ENCODE results near the gene STARD5.

Gene STARD5

DNA sequence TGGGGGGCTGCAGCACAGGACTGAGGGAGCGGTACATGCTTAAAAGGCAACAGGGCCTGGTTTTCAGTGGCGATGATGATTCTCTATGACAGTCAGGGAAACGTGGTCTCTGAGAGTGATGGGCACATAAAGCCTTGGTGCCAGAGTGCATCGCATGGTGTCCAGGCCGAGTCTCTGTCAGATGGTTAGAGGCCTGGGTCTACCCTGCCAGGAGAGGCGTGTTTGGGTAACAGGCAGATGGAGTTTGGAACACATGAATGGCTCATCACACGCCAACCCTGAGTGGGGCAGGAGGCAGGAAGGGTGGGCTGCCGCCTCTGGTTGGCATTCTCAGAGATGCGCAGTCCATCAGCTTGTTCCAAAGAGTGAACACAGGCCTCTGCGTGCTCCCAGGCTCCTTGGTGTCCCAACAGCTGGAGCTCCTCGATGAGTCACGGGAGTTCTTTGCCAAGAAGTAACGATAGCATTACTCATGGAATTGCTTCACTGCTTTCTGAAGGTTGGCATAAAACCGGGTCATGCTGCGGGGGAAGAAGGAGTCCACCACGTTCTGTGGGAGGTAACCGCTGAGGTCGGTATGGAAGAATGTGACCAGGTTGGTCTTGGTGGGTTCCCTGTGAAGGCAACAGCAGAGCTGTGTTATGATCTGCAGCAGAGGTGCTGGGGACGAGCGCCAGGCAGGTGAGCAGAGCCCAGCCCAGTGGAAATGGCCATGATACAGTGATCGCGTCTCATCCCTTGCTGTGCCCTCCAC, 11.0 kb downstream of the STARD5 start:
- DNase-seq (ENCODE audit: low read depth): no peak

- no peak for DNase-seq (ENCODE audit: low read depth)
Observed at GRCh38 chr15:81311752-81312464, 12.0 kb downstream of the STARD5 start.

DNA sequence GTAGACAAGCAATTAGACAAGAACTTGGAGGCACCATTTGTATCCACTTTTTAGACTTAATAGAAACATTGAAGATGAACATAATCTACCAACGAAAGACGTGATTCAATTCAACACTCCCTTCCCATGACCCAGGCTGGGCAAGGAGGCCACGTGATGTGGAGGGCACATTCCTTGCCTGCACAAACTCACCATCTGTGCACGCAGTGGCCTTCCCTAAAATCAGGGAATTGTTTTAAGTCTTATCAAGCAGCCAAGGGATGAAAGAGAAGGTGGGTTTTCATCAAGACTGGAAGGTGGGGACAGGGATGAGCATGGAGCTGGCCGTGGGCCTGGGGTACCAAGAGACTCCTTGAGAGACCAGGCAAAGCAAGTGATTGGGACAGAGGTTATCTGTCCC, 13.5 kb downstream of the STARD5 start:
- DNase-seq (ENCODE audit: low read depth): no peak

- no peak for DNase-seq (ENCODE audit: low read depth)
Observed at GRCh38 chr15:81309647-81310450, 14.1 kb downstream of the STARD5 start.

GRCh38 chr15:81308260-81308659, 15.7 kb downstream of the STARD5 start:
- no peak for DNase-seq (ENCODE audit: low read depth)

DNA sequence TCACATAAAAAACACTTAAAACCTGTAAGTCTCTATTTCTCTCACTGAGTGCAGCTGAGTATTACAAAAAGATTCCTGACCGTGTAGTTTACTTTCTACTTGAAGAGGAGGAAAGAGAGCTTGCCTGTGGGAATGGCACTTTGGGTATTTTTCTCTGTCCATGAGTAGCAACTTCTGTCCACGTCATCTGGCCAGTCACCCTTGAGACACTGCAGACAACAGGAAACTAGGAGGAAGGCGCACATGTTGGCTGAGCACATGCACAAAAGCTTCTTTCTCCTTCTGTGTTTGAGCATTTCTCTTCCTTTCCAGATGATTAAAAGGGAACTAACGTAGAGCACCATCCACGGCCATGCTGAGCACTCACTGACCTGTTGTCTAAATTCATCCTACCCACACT, 19.7 kb downstream of the STARD5 start:
- no peak for DNase-seq (ENCODE audit: low read depth)

DNA sequence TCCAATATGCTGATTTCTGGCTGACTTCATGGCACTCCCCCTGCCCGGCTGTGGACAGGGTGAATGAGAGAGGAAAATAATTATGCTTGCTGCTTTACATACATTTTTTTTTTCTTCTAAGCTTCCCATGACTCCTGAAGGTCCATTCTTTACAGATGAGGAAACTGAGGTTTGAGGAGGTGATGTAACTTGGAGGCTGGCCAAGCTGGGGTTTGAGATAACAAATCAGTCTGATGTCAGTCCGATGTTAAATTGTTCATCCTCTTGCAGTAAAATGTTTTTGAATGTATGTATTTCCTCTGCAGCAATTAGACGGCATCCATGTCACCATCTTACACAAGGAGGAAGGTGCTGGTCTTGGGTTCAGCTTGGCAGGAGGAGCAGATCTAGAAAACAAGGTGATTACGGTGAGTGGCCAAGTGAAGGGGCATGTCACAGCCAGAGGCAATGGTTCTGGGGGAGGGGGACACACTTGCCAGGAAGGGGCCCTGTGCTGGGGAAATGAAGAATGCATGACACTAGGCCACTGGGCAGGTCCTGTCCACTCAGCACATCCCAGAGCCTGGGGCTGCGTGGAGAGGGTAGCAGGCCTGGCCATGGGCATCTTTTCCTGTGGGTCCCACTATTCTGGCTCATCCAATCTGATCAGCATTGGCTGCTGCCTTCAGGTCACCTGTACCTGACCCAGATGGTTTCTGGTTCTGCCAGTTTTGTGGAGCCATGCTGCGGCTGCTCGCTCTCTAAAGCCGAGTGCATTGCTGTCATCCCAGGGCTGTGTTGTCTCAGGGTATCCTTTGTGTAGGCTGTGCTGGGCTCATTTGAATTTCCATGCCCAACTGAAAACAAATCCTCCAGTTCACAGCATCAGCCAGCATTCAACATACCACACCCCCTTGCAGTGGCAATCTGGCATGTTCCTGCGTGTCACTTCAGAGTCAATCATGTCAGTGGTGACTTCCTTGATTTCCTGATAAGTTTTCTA, 20.4 kb downstream of the STARD5 start:
- DNase-seq (ENCODE audit: low read depth): no peak

DNA sequence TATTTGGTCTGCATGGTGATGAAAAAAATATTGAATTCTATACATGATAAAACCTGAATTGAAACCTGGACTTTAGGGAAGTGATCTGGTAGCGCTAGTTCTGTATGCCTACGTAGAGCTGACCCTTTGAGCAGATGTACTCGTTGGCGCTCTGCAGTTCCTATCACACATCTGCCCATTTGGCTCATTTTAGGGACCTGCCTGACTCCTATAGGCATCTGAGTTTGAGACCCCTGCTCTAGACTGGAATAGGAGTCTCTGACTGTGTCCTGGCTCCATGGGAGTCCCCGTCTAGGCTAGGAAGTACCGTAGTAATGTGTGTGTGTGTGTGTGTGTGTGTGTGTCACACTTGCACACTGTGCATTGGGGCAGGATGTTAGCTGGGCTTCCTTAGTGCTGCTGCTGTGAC, 21.2 kb downstream of the STARD5 start:
- DNase-seq (ENCODE audit: low read depth): no peak

DNA sequence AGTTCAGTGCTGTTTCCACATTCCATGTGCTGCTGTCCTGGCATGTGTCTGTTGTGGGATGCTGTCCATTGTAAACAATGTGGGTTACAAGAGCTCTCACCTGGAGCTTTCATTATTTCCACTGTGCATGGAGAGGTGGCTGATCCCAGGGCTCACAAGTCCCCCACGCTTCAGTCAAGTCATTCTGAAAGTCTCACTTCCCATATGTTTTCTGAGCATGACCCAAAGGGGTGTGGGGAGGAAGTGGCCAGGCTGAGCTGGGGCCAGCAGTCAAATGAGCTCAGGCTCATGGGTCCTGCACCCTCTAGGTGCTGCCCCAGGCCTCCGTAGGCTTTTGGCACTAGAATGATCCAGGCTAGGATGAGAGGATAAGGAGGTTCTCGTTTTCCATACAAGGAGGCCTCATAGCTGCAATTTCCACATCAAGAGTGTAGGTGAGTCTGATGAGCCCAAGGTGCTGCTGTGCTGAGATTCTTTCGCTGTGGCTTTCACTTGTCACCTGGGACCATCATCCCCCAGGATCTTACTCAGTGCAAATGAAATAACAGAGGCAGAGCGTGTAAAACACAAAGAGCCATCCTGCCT, 22.0 kb downstream of the STARD5 start:
- no peak for DNase-seq (ENCODE audit: low read depth)

DNA sequence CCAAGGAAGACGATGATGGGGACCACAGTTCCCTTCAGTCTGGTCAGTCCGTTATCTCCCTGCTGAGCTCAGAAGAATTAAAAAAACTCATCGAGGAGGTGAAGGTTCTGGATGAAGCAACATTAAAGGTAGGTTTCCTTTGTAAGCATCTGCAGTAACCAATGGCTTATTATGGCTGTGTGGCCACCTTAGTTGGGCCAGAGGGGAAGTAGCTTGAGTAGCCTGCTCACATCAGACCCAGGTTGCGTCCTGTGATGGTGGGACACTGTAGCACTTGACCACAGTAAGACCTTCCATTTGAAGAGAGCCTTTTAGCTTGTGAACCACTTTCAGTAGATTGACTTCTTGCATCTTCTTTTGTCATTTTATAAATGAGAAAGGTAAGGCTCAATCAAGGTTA, 22.6 kb downstream of the STARD5 start:
- DNase-seq (ENCODE audit: low read depth): no peak

- DNase-seq (ENCODE audit: low read depth): no peak
Observed at GRCh38 chr15:81299630-81300273, 24.2 kb downstream of the STARD5 start.

DNA sequence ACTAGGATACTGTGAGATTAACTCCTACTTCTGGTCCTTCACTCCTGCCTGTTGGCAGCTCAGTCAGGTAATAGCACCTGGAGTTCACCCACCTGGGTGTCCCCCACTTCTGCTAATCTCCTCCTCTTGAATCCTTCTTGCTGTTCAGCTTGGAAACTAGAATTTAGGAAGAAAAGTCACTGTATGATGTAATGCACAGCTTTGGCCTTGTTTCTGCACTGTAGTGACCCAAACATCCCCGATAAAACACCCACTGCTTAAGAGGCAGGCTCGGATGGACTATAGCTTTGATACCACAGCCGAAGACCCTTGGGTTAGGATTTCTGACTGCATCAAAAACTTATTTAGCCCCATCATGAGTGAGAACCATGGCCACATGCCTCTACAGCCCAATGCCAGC, 24.8 kb downstream of the STARD5 start:
- DNase-seq (ENCODE audit: low read depth): no peak

- no peak for DNase-seq (ENCODE audit: low read depth)
Observed at GRCh38 chr15:81298611-81299010, 25.3 kb downstream of the STARD5 start.

GRCh38 chr15:81297603-81298575, 26.1 kb downstream of the STARD5 start:
- no peak for DNase-seq (ENCODE audit: low read depth)

- no peak for DNase-seq (ENCODE audit: low read depth)
Observed at GRCh38 chr15:81297147-81297572, 26.8 kb downstream of the STARD5 start.

GRCh38 chr15:81296673-81297072, 27.3 kb downstream of the STARD5 start:
- DNase-seq (ENCODE audit: low read depth): peak; percentile 47

DNA sequence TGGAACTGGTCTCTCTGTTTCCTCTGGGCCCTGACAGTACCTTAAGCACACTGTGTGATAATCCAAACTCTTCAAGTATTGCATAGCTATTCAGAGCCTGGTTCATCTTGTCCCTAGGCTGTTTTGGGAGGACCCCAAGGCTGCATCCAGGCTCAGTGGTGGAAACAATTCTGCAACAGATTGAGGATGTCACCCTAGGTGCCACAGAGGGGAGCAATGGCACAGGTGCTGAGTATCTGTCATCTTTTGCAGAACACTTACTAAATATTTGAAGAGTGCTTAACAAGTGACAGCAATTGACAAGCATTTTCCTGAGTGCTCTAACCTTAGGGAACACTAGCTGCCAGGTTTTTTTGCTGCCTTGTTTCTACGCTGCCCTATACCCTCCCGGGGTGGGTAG, 27.8 kb downstream of the STARD5 start:
- DNase-seq (ENCODE audit: low read depth): no peak

GRCh38 chr15:81295486-81296121, 28.3 kb downstream of the STARD5 start:
- no peak for DNase-seq (ENCODE audit: low read depth)

DNA sequence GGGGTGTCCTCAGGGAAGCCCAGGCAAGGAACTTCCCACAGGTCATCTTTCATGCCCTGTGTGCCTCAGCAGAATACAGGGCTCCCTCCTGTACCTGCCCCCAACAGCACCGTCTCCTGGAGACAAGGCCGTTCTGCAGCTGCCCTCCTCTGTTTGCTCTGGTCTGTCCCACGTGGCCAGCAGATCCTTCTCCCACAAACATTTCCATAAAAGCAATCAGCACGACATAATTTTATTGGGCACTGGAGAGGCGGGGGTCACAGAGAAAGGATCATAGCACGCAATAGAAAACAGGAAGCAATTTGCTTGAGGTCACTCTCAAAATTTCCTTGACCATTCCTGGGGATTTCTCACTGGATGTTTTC, 29.4 kb downstream of the STARD5 start:
- no peak for DNase-seq (ENCODE audit: low read depth)

Data from stimulated activated CD8-positive, alpha-beta memory T cell treated with anti-CD3 and anti-CD28 coated beads, Interleukin-15, amount 100 ng/mL, for 1 hour (primary cell).